GM23338 (cell line): ENCODE measurements around the gene ANKRD22. TPM values are rescaled to one million over a fixed set of nuclear protein-coding genes. Genes with fewer than 3 reads are reported as not detected.

Experiments used
- ATAC-seq: fragments of 200-7000 bp; cut with Tn5 transposase; 3 replicates; pipeline ENCODE4 v1.9.1; 2020
- DNase-seq: peaks from one replicate; pipeline ENCODE4 v3.0.0-alpha.2; 2015; ENCODE audit warnings: low spot score
- H2AFZ ChIP-seq: fragments of 200-600 bp; sonication (generic); 2 replicates; pipeline ENCODE4 v1.8.0; 2016; ENCODE audit warnings: antibody characterized with exemption, mild to moderate bottlenecking, moderate library complexity
- H3F3A ChIP-seq: fragments of 200-600 bp; sonication (generic); replicated peaks from 2 replicates; pipeline ENCODE4 v1.8.0; 2017; ENCODE audit warnings: antibody characterized with exemption, mixed run types, low read depth
- H3K27ac ChIP-seq: fragments of 200-600 bp; sonication (generic); 2 replicates; pipeline ENCODE4 v1.6.1; 2016; ENCODE audit warnings: low read depth
- H3K27me3 ChIP-seq: fragments of 200-600 bp; sonication (generic); 2 replicates; pipeline ENCODE4 v1.8.0; 2016; ENCODE audit warnings: mild to moderate bottlenecking, mixed run types, moderate library complexity; ENCODE audit not compliant: insufficient read depth
- H3K36me3 ChIP-seq: fragments of 200-600 bp; sonication (generic); 2 replicates; pipeline ENCODE4 v1.8.0; 2016; ENCODE audit warnings: mild to moderate bottlenecking; ENCODE audit not compliant: insufficient read depth
- H3K4me1 ChIP-seq: fragments of 200-600 bp; sonication (generic); 2 replicates; pipeline ENCODE4 v1.8.0; 2016; ENCODE audit warnings: mild to moderate bottlenecking, moderate library complexity; ENCODE audit not compliant: insufficient read depth
- H3K4me2 ChIP-seq: fragments of 200-600 bp; sonication (generic); 2 replicates; pipeline ENCODE4 v1.7.1; 2017; ENCODE audit warnings: mixed run types
- H3K4me3 ChIP-seq: fragments of 200-600 bp; sonication (generic); 2 replicates; pipeline ENCODE4 v1.6.1; 2016; ENCODE audit warnings: mixed run types
- H3K79me2 ChIP-seq: fragments of 200-600 bp; sonication (generic); replicated peaks from 2 replicates; pipeline ENCODE4 v1.8.0; 2017; ENCODE audit warnings: mild to moderate bottlenecking; ENCODE audit not compliant: insufficient read depth
- H3K9me2 ChIP-seq: fragments of 200-600 bp; sonication (generic); 2 replicates; pipeline ENCODE4 v1.8.0; 2017; ENCODE audit not compliant: insufficient read depth
- H4K20me1 ChIP-seq: fragments of 200-600 bp; sonication (generic); replicated peaks from 2 replicates; pipeline ENCODE4 v1.8.0; 2017; ENCODE audit warnings: mild to moderate bottlenecking; ENCODE audit not compliant: insufficient read depth
- H3K27ac Mint-ChIP-seq: 2 replicates; pipeline ENCODE4 v1.8.0; 2020; ENCODE audit warnings: inconsistent platforms, mild to moderate bottlenecking, moderate library complexity, mixed read lengths
- H3K27me3 Mint-ChIP-seq: 3 replicates; pipeline ENCODE4 v1.8.0; 2022; ENCODE audit warnings: low read depth, mild to moderate bottlenecking, moderate library complexity, mixed read lengths, inconsistent platforms; ENCODE audit not compliant: insufficient read depth, poor library complexity
- H3K36me3 Mint-ChIP-seq: 3 replicates; pipeline ENCODE4 v1.8.0; 2021; ENCODE audit warnings: low read depth, mild to moderate bottlenecking, inconsistent platforms, moderate library complexity, mixed read lengths
- H3K4me1 Mint-ChIP-seq: 3 replicates; pipeline ENCODE4 v1.8.0; 2020; ENCODE audit warnings: mild to moderate bottlenecking, inconsistent platforms, mixed read lengths
- H3K4me3 Mint-ChIP-seq: 3 replicates; pipeline ENCODE4 v1.8.0; 2021; ENCODE audit warnings: moderate library complexity, mild to moderate bottlenecking, inconsistent platforms, mixed read lengths
- H3K9me3 Mint-ChIP-seq: 3 replicates; pipeline ENCODE4 v1.8.0; 2020; ENCODE audit warnings: moderate library complexity, mild to moderate bottlenecking, inconsistent platforms, mixed read lengths
- CREB1 ChIP-seq: fragments of 250-450 bp; sonication (Bioruptor Pico); IDR thresholded peaks from 2 replicates; pipeline ENCODE4 v1.5.0; 2020; ENCODE audit warnings: low read depth, mild to moderate bottlenecking, moderate library complexity
- CTCF ChIP-seq, 2 experiments: fragments of 200-600 bp in 1 of 2; sonication (generic) in 1 of 2; conservative IDR thresholded peaks; 2 replicates each; pipeline versions ENCODE4 v1.5.1 to v1.6.1; 2016 to 2017; ENCODE audit warnings: antibody characterized with exemption in 2 of 2, low read depth in 2 of 2, mild to moderate bottlenecking in 2 of 2, moderate library complexity in 1 of 2
- EZH2 ChIP-seq: fragments of 200-600 bp; sonication (generic); IDR thresholded peaks from one replicate; pipeline ENCODE4 v1.8.0; 2017; ENCODE audit warnings: antibody characterized with exemption, mild to moderate bottlenecking, low read depth; ENCODE audit not compliant: unreplicated experiment
- EZH2phosphoT487 ChIP-seq: fragments of 200-600 bp; sonication (generic); IDR thresholded peaks from one replicate; pipeline ENCODE4 v1.8.1; 2018; ENCODE audit warnings: antibody characterized with exemption; ENCODE audit not compliant: unreplicated experiment
- REST ChIP-seq: IDR thresholded peaks from one replicate; pipeline ENCODE4 v1.6.1; 2018; ENCODE audit warnings: antibody characterized with exemption; ENCODE audit not compliant: unreplicated experiment
- STAT1 ChIP-seq: IDR thresholded peaks from one replicate; pipeline ENCODE4 v1.6.1; 2016; ENCODE audit warnings: antibody characterized with exemption; ENCODE audit not compliant: unreplicated experiment
- ZNF114 ChIP-seq: fragments of 250-450 bp; sonication (Bioruptor Pico); IDR thresholded peaks from 2 replicates; pipeline ENCODE4 v1.5.0; 2020; ENCODE audit warnings: mild to moderate bottlenecking, moderate library complexity
- polyA plus RNA-seq: library from polyadenylated mRNA; unstranded; fragments of >200 nt; fragmentation: Nextera tagmentation; extraction: Ambion mirVana; gene quantifications from 2 replicates; pipeline ENCODE4 v1.2.1, GENCODE V29; 2016
- total RNA-seq: library from RNA; depleted of rRNA; stranded (reverse); fragments of >200 nt; shearing (Covaris generic); gene quantifications from 2 replicates; pipeline ENCODE4 v1.2.3, GENCODE V29; 2014
- TF ChIP-seq, protein P1 (sequence below): IDR thresholded peaks from 2 replicates; pipeline ENCODE4 v1.6.1; 2016; ENCODE audit warnings: antibody characterized with exemption

The ANKRD22 gene
- total and polyA plus RNA-seq, 2 experiments from 2014 or later: not detected

- peaks cover 7% of the 10 kb centered on the region; the same call in 1 of the 2 replicates for H3K4me1 ChIP-seq
- DNase-seq (no peak), ATAC-seq (no peak)
- Mint-ChIP-seq H3K36me3 (no peaks in the 10 kb centered on the region), H3K4me3 (no peak overlapping the region), H3K9me3 (no peaks in the 10 kb centered on the region), H3K4me1 (peaks cover 6% of the 10 kb centered on the region; the same call in 1 of the 3 replicates), H3K27me3 (no peaks in the 10 kb centered on the region), H3K27ac (no peak overlapping the region)
- H3K27me3 ChIP-seq: no peaks in the 10 kb centered on the region
- no peaks in the 10 kb centered on the region for H3K36me3 ChIP-seq
- H3K9me2 ChIP-seq: no peaks in the 10 kb centered on the region
- H3K79me2 ChIP-seq: no peaks in the 10 kb centered on the region
- H3K27ac ChIP-seq: no peak overlapping the region
- H2AFZ ChIP-seq: no peak overlapping the region
- TF ChIP-seq REST: no peak
- no peaks in the 10 kb centered on the region for H4K20me1 ChIP-seq
- H3K4me2 ChIP-seq: no peak overlapping the region
- no peak overlapping the region for H3K4me3 ChIP-seq
- H3F3A ChIP-seq: no peaks in the 10 kb centered on the region
Measured at GRCh38 chr10:88843171-88843570, 8.5 kb downstream of the ANKRD22 start.

- no peak overlapping the region for H3K4me3 ChIP-seq
- no peak overlapping the region for H3K27ac ChIP-seq
- ATAC-seq: no peak
- H2AFZ ChIP-seq: no peak overlapping the region
- H3F3A ChIP-seq: no peaks in the 10 kb centered on the region
- no peak for DNase-seq
- Mint-ChIP-seq H3K36me3 (no peaks in the 10 kb centered on the region), H3K27ac (no peak overlapping the region), H3K4me1 (peaks cover 1% of the 10 kb centered on the region; the same call in 1 of the 3 replicates), H3K9me3 (no peaks in the 10 kb centered on the region), H3K27me3 (no peaks in the 10 kb centered on the region), H3K4me3 (no peak overlapping the region)
- no peaks in the 10 kb centered on the region for H3K27me3 ChIP-seq
- no peaks in the 10 kb centered on the region for H4K20me1 ChIP-seq
- no peaks in the 10 kb centered on the region for H3K36me3 ChIP-seq
- H3K9me2 ChIP-seq: no peaks in the 10 kb centered on the region
- H3K4me1 ChIP-seq: peaks cover 5% of the 10 kb centered on the region; the same call in 1 of the 2 replicates
- H3K79me2 ChIP-seq: no peaks in the 10 kb centered on the region
- H3K4me2 ChIP-seq: no peak overlapping the region
- TF ChIP-seq CREB1: no peak
- no peak for TF ChIP-seq REST
- no peak for TF ChIP-seq ZNF114 (CRISPR knock-in tag)
- TF ChIP-seq CTCF (conservative IDR thresholded peaks at IDR 0.05; ENCODE audit: low read depth in 2 of 2): no peak
- TF ChIP-seq, protein P1, sequence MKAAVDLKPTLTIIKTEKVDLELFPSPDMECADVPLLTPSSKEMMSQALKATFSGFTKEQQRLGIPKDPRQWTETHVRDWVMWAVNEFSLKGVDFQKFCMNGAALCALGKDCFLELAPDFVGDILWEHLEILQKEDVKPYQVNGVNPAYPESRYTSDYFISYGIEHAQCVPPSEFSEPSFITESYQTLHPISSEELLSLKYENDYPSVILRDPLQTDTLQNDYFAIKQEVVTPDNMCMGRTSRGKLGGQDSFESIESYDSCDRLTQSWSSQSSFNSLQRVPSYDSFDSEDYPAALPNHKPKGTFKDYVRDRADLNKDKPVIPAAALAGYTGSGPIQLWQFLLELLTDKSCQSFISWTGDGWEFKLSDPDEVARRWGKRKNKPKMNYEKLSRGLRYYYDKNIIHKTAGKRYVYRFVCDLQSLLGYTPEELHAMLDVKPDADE: no peak
- no peak for TF ChIP-seq EZH2phosphoT487
- no peak for TF ChIP-seq EZH2
- no peak for TF ChIP-seq STAT1
Measured at GRCh38 chr10:88841316-88842111, 10.1 kb downstream of the ANKRD22 start.
